Stimulated activated naive CD4-positive, alpha-beta T cell treated with Interleukin-2 at 50 U/mL for 16 hours (primary cell): ENCODE measurements around the gene SLC43A3.

Experiments used
- DNase-seq: peaks from one replicate; lab custom pipeline; 2025; lab: John Stamatoyannopoulos, UW

Gene SLC43A3

GRCh38 chr11:57426929-57427726, at the start of gene SLC43A3:
Gene SLC43A3, minus strand, starts transcription at chr11:57427121. Its CDS starts 949 bp downstream, at chr11:57426172.
- peak; percentile 77 for DNase-seq

- no peak for DNase-seq
These were observed 49.3 kb upstream of the SLC43A3 start for GRCh38 chr11:57476047-57476756.

DNA sequence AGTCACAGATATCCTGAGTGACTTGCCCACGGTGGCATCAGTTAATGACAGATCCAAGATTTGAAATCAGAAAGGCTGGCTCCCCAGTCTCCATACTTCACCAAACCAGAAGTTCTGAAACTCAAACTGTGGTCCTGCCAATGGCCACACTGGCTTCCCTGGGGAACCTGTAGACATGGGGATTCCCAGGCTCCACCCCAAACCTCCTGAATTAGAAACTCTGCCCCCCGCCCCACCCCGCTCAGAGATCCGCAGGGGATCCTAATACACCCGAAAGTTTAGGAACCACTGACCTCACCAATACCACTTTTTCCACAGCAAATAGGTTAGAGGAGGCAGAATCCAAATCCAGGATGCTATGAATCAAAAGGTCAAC, 48.7 kb upstream of the SLC43A3 start:
- DNase-seq = no peak

DNA sequence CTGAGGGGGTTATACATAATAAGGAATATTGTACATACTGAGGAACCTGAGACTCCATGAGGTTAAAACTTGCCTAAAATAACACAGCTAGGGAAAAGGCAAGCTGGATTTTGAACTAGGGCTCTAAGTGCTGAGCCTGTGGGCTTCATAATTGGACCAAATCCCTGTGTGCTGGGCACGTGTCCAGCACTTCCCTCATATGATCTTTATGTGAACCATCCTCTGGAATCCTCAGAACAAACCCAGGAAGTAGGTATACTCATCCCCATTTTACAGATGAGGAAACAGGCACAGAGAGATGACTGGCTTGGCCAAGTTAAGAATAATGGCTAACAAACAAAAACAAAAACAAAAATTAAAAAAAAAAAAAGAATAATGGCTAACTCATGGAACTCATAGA, 48.3 kb upstream of the SLC43A3 start:
- DNase-seq = no peak

DNA sequence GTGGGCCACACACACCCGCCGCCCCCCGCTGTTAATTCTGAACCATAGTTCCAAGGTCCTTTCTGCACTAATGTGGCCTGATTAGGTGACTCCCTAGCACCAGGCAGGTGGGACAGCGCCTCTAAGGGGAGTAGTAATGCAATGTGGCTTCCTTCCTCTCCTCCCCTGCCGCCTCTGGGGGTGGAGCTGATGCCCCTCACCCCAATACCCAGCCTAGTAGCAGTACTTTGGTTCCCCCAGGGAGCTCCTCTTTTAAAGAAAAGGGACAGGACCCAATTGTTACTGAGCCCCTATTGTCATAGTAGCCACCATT, 47.8 kb upstream of the SLC43A3 start:
- DNase-seq = no peak

DNA sequence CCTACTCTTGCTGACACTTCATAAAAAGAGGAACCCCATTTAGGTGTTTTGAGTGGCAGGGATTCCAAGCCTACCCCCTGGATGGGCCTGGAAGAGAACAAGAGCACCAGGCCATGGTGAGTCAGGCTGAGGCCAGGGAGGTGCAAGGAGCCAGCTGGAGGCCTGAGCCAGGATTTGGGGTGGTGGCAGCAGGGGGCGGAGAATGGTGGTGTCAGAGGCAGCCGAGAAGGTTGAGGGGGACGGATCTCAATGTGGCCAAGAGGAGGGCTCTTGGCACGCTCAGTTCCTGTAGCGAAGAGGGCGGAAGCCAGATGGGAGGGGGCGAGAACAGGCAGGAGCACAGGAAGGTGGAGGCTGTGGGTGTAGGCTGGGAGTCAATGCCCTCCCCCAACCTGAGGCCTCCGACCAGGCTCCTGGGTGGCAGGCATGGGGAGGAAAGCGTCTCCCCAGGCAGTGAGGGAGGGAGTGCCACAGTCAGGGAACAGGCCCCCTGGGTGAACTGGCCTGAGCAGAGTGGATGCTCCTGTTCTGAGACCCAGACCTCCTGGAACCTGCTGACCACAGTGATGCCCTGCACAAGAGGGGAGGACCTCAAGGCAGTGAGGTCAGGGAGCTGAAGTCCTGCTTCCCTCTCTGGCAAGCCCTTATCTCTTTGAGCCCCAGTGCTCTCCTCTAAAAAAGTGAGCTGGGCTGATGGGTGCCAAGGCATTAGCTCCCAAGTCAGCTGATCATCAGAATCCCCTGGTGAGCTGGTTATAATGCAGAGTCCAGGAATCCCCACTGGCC, 47.3 kb upstream of the SLC43A3 start:
- no peak for DNase-seq

DNA sequence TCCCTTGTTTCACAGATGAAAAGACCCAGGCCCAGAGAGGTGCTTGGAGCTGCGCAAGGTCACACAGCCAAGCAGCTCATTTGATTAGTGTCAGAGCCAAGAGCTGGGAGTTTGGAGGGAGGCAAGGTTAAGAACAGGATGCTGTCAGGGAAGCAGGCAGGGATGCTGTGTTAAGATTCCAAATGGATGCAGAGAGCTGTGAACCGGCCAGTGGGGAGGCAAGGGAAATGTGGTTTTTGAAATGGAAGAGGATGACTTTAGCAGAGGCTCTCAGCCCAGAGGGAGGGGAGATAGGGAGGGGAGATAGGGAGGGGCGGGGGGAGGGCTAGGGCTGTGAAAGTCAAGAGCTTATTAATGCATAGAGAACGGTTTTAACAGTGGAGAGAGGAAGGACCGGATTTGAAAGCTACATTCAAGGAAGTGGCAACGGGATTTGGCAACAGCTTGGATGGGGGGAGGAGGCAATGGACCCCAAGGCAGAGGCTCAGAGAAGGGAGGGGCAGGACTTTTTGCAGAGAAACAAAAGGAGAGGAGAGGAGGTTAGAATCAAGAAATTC, 46.4 kb upstream of the SLC43A3 start:
- DNase-seq = no peak

DNA sequence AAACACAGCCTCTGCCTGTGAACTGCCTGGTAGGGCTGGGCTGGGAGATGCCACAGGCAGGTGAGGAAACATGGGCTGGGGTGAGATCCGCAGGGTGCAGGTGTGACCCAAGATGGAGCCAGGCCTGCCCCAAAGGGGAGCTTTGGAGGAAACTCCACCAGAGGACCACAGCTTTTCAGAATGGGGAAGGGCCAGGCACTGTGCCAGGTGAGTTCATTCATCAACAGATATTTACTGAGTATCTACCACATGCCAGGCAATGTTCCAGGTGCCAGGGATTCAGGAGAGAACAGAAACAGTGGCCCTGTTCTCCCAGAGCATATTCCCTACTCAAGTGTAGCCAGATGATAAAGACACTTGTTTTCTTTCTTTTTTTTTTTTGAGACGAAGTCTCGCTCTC, 44.6 kb upstream of the SLC43A3 start:
- no peak for DNase-seq

- no peak for DNase-seq
These were observed 42.3 kb upstream of the SLC43A3 start for GRCh38 chr11:57469268-57469667.

- no peak for DNase-seq
These were observed 41.4 kb upstream of the SLC43A3 start for GRCh38 chr11:57468276-57468675.

- no peak for DNase-seq
These were observed 40.7 kb upstream of the SLC43A3 start for GRCh38 chr11:57467508-57468157.

GRCh38 chr11:57466680-57467079, 39.8 kb upstream of the SLC43A3 start:
- DNase-seq = no peak

- DNase-seq = no peak
These were observed 37.7 kb upstream of the SLC43A3 start for GRCh38 chr11:57464539-57465181.

DNA sequence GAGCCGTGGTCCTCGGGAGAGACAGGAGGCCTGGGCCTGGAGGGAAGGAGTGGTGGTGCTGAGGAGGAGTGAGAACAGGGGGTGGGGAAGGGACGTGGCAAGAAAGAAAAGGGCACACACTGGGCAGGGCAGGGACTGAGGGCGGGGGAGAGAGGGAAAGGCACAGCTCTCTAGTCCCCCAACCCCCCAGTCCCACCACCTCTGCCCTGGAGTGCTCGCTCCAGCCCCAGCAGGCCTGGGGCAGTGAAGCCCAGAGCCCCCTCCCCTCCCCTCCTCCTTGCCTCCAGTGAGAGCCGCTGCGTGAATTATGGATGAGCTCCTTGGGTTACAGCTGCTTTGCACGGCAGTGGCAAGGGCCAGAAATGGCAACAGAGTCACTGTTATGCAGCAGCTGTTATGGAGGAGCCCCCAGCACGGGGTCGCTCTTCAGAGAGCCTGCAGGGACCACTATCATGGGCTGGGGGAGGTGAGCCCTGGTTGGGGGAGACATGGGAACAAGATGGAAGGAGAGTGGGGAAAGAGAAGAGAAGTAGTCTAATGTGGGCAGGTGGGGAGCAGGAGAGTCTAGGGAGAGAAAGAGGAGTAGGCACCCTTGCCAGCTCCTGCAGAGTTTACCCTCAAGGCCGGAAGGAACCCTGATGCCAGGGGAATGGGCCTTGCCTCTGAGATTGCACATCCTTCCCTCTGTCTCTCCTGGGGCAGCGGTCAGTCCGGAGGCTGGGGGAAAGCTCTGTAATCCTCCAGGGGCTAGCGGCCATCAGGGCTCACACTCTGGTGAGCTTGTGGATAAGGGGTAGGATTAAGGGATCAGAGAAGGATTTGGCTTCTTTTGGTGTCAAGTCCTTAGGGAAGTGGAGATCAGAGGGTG, 37.0 kb upstream of the SLC43A3 start:
- no peak for DNase-seq

GRCh38 chr11:57462597-57462996, 35.7 kb upstream of the SLC43A3 start:
- no peak for DNase-seq

DNA sequence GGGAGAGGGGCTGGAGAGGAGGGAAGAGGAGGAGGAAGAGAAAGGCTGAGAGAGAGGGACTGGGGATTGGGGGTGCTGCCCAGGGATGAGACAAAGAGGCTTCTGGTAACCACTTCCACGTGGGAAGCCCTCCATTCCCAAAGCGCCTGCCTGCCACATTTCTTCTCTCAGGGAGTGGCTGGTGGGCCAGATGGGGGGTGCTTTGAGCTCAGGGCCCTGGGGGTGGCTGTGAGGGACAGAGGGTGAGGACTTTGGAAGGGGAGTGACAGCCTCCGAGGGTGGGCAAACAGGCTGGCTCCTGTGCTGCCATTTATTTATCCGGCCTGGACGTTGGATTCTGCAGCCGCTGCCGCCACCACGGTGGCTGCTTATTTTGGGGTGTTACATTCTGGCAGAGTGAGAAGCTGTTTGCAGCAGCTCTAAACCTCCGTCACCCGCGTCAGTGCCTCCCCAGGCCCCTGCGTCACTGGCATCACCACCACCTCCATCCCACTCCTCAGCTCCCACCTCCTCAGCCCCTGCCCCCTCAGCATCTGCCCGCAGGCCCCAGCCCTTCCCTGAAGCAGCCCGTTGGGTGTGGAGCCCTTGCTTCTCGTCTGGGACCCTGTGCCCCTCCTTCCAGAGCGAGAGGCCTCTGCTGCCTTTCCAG, 35.0 kb upstream of the SLC43A3 start:
- DNase-seq = no peak

GRCh38 chr11:57460758-57461749, 34.1 kb upstream of the SLC43A3 start:
- no peak for DNase-seq

DNA sequence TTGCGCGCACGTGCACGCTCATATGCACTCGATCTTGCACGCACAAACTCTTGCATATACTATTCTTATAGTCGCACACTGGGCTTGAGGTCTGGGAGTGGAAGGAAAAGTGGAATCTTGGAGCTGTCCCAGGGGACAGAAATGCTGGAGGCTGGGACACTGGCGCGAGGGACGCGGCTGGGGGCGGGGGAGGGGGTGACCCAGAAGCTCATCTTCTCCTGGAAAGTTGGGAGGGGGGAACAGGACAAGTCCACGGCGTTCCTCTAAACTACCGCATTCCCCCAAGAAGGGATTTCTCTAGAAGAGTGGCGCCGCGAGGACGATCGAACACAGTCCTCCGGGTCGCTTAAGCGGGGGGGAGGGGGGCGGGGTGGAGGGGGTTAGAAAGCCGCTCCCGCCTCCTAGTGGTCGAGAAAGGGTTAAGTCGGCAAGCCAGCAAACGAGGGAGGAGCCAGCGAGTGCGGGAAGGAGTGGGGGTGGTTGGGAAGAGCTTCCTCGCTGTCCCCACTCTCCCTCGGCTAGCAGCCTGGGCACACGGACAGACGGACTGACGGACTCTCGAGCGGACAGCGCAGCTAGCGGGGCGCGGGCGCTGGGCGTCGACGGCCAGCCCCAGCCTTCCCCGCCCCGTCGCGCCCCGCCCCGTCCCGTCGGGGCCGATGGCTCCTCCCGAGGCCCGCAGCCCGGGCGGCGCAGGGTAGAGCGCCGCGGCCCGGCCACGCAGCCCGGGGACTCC, 33.3 kb upstream of the SLC43A3 start, which contains the start of gene RTN4RL2:
Gene RTN4RL2 (plus strand): TSS at position 507 of the 736 bp plus-strand sequence. CDS start 338 bp downstream, outside the sequence.
- peak; percentile 36 for DNase-seq
